ENCODE data around the gene MBOAT2. TPM values are rescaled to one million over a fixed set of nuclear protein-coding genes. Genes with fewer than 3 reads are reported as not detected.

Gene MBOAT2, protein sequence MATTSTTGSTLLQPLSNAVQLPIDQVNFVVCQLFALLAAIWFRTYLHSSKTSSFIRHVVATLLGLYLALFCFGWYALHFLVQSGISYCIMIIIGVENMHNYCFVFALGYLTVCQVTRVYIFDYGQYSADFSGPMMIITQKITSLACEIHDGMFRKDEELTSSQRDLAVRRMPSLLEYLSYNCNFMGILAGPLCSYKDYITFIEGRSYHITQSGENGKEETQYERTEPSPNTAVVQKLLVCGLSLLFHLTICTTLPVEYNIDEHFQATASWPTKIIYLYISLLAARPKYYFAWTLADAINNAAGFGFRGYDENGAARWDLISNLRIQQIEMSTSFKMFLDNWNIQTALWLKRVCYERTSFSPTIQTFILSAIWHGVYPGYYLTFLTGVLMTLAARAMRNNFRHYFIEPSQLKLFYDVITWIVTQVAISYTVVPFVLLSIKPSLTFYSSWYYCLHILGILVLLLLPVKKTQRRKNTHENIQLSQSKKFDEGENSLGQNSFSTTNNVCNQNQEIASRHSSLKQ
- 20.8 and 28.8 TPM in 2 replicates for total RNA-seq

DNA sequence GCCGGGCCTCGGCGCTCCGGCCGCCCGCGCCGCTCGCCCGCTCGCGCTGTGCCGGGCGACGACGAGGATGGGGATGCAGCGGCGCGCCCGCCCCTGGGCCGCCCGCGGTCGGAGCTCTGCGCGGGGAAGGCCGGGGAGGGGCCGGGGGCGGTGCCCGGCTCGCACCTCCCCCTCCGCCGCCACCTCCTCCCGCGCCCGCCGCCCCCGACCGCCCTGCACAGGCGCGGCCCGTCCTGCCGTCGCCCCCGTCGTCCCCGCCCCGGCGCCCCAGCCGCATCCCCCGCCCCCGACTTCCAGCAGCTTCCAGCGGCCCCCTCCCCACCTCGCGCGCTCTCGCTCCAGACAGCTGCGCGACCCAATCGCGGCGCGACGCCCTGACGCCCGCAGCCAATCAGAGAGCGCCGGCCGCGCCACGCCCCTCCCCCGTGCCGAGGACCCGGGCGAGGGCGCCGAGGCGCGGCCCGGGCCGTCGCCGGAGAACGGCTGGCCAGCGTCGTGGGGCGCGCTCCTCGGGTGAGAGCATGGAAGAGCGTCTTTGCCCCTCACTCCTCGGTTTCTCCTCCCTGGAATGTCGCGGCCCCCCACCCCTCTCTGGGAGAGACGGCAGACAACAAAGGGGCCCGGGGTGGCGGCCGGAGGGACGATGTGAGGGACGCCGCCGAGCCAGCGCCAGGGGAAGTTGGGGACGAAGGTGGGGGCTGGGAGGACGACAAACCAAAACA lies at the start of gene MBOAT2:
Gene MBOAT2 (minus strand): TSS at position 69 of the 722 bp plus-strand sequence. CDS start 70 bp downstream, outside the sequence.

DNA sequence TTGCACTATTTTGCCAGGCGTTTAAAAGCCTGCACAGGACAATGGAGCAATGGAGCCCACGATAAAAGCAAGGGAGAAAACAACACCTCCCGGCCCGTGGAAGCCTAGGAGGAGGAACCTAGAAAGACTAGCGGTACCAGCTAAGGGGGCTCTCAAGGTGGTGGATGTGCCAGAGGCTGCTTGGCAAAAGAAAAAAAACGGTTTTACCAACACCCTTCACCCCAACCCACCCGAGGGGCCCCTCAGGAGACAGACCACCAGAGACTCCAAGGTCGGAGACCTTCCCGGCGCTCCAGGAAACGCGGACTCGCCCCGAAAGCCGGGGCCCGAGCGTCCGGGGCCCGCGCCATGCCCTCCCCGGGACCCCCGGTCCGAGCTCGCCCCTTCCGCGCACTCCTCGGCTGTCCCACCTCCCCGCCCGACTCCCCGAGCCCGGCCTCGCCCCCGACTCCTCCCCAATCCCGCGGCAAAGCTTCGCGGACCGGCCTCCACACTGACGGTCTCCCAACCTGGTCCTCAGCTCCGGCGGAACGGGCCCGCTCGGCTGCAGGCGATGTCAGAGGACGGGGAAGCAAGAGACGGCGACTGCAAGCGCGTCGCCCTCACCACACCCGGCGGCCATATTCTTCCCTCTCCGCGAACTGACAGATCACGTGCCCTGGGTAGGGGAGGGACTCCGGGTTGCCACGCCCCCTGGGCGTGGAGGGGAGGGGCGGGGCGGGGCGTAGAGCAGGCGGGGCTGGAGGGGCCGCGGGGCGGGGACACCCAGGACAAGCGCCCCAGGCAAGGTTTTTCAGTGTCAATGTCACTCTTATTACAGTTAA lies 166.3 kb downstream of the MBOAT2 start, which contains the start of gene KIDINS220:
Gene KIDINS220 (minus strand): TSS at position 643 of the 824 bp plus-strand sequence. CDS start 10,520 bp downstream, outside the sequence.

Other genes with a start within 250 kb of the MBOAT2 start
- 20.4 and 47.8 TPM in 2 replicates for gene KIDINS220, start 166.1 kb downstream of the MBOAT2 start, total RNA-seq
- gene ASAP2, start 203.1 kb upstream of the MBOAT2 start, total RNA-seq: 27.0 and 28.4 TPM in 2 replicates